GM12872 (cell line): ENCODE results near the gene B4GALT1.

ENCODE experiments used
- CTCF ChIP-seq: IDR thresholded peaks from 3 replicates; pipeline ENCODE4 v1.5.1; 2011; ENCODE audit warnings: low read depth, mild to moderate bottlenecking, low read length, moderate library complexity; ENCODE audit not compliant: insufficient read depth

Gene B4GALT1

GRCh38 chr9:33167084-33167971, at the start of gene B4GALT1:
Gene B4GALT1, minus strand, starts transcription at chr9:33167336. Its CDS starts 167 bp downstream, at chr9:33167169.
- TF ChIP-seq CTCF = 0 out of 3 replicates have a peak, but pooled peaks have one; percentile 1

- TF ChIP-seq CTCF = no peak
Measured at GRCh38 chr9:33211695-33212393, 44.7 kb upstream of the B4GALT1 start.

GRCh38 chr9:33210006-33210715, 43.0 kb upstream of the B4GALT1 start:
- TF ChIP-seq CTCF = no peak

GRCh38 chr9:33209394-33209793, 42.3 kb upstream of the B4GALT1 start:
- TF ChIP-seq CTCF = no peak

- TF ChIP-seq CTCF = 0 out of 3 replicates have a peak, but pooled peaks have one; percentile 1
Measured at GRCh38 chr9:33202552-33203201, 35.5 kb upstream of the B4GALT1 start.

DNA sequence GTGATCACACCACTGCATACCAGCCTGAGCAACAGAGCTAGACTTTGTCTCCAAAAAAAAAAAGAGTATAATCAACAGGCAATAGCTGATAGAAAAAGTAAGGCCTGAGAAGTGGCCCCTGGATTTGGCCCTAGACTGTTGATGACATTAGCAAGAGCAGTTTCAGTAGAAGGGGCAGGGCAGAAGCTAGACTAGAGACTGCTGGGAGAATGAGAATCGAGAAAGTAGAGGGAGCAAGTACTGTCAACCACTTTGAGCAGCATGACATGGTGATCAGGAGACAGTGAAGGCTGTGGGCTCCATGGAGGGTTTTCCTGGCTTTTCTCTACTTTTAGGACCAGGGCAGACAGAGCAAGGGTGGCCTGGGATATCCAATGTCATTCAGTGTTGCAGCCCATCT, 34.9 kb upstream of the B4GALT1 start:
- TF ChIP-seq CTCF = no peak
